Neutrophil (primary cell): ENCODE results near the gene GCNT2.
"Not testable (repeated sequence)": the region's sequence is repeated elsewhere in the genome, so short reads cannot be mapped to it uniquely, and the experiment has no call there.

Experiments
- H3K27ac ChIP-seq: fragments of 200-600 bp; sonication (generic); 2 replicates; pipeline ENCODE4 v1.5.1; 2016; ENCODE audit warnings: mild to moderate bottlenecking, moderate library complexity
- H3K27me3 ChIP-seq: fragments of 200-600 bp; sonication (generic); 2 replicates; pipeline ENCODE4 v1.6.0; 2016; ENCODE audit warnings: mild to moderate bottlenecking
- H3K36me3 ChIP-seq: fragments of 200-600 bp; sonication (generic); 2 replicates; pipeline ENCODE4 v1.5.1; 2017
- H3K4me1 ChIP-seq, 2 experiments: fragments of 200-600 bp in 1 of 2; sonication (generic) in 1 of 2; 1 replicate in 1 of 2; 2 replicates in 1 of 2; pipeline versions ENCODE4 v1.5.1 to v1.6.1; 2013 to 2016; ENCODE audit warnings: low read depth in 1 of 2, low read length in 1 of 2, mild to moderate bottlenecking in 1 of 2, moderate library complexity in 1 of 2; ENCODE audit not compliant: control insufficient read depth in 1 of 2, insufficient read depth in 1 of 2
- H3K4me3 ChIP-seq, 2 experiments: fragments of 200-600 bp in 1 of 2; sonication (generic) in 1 of 2; 1 replicate in 1 of 2; 2 replicates in 1 of 2; pipeline ENCODE4 v1.5.1; 2013 to 2016; ENCODE audit warnings: low read depth in 1 of 2, low read length in 1 of 2, mild to moderate bottlenecking in 1 of 2, moderate library complexity in 1 of 2
- H3K9me3 ChIP-seq: fragments of 200-600 bp; sonication (generic); 2 replicates; pipeline ENCODE4 v1.5.1; 2016
- TF ChIP-seq, protein P1 (sequence below): fragments of 200-600 bp; sonication (generic); IDR thresholded peaks from 2 replicates; pipeline ENCODE4 v1.5.1; 2016; ENCODE audit warnings: antibody characterized with exemption

The GCNT2 gene

DNA sequence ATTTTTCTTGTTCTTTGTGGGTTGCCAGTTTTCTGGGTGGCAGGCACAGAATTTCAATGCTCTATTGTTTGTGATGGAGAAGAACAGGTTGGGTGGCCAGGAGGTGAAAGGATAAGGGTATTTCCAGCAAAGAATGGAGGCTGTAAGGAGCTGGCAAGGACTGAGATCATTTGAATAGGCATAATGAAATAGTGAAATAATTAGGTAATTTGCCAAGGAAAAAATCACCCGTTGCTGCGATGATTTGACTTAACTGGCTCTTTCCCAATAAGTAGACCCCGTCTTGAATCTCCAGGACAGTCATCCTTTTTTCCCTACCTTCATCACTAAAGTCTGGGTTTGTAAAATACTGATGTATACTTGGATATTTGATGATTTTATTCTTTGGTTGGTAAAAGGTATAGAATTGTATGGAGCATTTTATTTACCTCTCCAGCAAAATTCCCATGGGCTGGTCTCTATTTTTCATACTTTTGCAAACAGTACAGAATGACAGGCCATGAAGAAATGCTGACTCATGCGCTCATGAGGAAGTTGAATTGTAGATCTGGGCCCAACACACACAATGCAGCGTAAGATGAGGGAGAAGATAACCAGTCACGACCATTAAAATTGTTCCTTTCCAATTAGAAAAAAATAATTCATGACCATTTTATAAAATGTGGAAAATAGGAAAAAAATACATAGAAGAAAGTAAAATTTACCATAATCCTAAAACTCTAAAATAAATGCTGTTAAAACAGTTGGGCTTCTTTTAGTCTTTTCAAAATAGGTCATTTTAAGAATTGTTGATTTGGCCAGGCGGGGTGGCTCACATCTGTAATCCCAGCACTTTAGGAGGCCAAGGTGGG is 2.4 kb upstream of the GCNT2 start:
- H3K9me3 ChIP-seq, result no peaks in the 10 kb centered on the region
- H3K27me3 ChIP-seq, result peaks cover 3% of the 10 kb centered on the region
- H3K4me3 ChIP-seq, result peak overlapping the region in 1 of 2 experiments; percentile 15
- peaks cover 34 to 36% of the 10 kb centered on the region in 2 experiments for H3K4me1 ChIP-seq
- TF ChIP-seq, protein P1, sequence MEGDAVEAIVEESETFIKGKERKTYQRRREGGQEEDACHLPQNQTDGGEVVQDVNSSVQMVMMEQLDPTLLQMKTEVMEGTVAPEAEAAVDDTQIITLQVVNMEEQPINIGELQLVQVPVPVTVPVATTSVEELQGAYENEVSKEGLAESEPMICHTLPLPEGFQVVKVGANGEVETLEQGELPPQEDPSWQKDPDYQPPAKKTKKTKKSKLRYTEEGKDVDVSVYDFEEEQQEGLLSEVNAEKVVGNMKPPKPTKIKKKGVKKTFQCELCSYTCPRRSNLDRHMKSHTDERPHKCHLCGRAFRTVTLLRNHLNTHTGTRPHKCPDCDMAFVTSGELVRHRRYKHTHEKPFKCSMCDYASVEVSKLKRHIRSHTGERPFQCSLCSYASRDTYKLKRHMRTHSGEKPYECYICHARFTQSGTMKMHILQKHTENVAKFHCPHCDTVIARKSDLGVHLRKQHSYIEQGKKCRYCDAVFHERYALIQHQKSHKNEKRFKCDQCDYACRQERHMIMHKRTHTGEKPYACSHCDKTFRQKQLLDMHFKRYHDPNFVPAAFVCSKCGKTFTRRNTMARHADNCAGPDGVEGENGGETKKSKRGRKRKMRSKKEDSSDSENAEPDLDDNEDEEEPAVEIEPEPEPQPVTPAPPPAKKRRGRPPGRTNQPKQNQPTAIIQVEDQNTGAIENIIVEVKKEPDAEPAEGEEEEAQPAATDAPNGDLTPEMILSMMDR, result no peak
- H3K27ac ChIP-seq, result peak overlapping the region; percentile 81
- no peaks in the 10 kb centered on the region for H3K36me3 ChIP-seq

DNA sequence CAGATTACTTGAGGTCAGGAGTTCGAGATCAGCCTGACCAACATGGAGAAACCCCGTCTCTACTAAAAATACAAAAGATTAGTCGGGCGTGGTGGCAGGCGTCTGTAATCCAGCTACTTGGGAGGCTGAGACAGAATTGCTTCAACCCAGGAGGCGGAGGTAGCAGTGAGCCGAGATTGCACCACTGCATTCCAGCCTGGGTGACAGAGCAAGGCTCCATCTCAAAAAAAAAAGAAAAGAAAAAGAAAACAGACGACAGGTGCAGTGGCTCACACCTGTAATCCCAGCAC is 1.8 kb upstream of the GCNT2 start:
- Histone ChIP-seq H3K27ac (peak overlapping the region; percentile 81), H3K4me1 (peaks cover 34 to 38% of the 10 kb centered on the region in 2 experiments)
- not testable (repeated sequence) for H3K27me3 ChIP-seq, H3K4me3 ChIP-seq, H3K9me3 ChIP-seq, H3K36me3 ChIP-seq

DNA sequence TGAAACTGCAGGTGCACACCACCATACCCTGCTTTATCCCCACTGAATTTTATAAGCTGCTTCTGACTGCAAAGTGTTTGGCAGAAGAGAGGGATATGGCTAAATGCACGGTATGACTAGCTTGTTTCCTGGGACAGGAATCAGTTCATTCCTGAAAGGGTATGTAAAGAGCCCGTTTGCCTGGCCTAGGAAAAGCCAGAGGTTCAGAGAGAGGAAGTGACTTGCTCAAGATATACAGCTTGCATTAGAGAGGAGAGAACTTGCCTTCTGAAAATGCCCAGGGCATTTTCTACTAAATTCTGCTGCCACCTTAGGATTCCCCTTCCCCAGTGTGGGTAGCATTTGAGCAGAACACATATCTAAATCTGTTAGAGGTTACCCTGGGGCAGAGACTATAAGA is 683 bp upstream of the GCNT2 start:
- Histone ChIP-seq H3K36me3 (no peaks in the 10 kb centered on the region), H3K4me3 (no peak overlapping the region), H3K27ac (peak overlapping the region; percentile 67), H3K27me3 (peaks cover 14% of the 10 kb centered on the region), H3K4me1 (peaks cover 34 to 38% of the 10 kb centered on the region in 2 experiments), H3K9me3 (no peaks in the 10 kb centered on the region)
- TF ChIP-seq, protein P1, result no peak

DNA sequence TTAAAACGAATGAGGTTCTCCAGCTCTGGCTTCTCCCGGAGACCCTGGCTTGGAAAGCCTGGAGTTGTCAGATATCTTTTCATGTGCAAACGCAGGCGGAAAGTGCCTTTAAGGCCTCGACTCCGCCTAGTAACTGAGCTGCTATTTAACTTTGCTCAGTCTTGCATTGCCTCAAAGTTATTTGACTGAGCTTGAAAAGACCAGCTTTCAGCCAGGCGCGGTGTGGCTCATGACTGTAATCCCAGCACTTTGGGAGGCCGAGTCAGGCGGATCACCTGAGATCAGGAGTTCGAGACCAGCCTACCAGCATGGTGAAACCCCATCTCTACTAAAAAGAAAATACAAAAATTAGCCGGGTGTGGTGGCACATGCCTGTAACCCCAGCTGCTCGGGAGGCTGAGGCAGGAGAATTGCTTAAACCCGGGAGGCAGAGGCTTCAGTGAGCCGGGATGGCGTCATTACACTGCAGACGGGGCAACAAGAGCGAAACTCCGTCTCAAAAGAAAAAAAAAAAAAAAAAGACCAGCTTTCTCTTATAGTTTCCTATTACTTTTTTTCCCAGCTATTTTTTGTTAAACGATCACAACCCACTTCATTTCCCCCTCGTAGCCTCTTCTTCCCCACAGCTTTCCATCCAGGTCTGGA is 1.9 kb downstream of the GCNT2 start:
- no peak overlapping the region for H3K27ac ChIP-seq
- H3K9me3 ChIP-seq, result no peaks in the 10 kb centered on the region
- no peaks in the 10 kb centered on the region for H3K36me3 ChIP-seq
- no peak overlapping the region for H3K4me3 ChIP-seq
- H3K27me3 ChIP-seq, result peaks cover 14% of the 10 kb centered on the region
- TF ChIP-seq, protein P1, result no peak
- peaks cover 33 to 40% of the 10 kb centered on the region in 2 experiments for H3K4me1 ChIP-seq

DNA sequence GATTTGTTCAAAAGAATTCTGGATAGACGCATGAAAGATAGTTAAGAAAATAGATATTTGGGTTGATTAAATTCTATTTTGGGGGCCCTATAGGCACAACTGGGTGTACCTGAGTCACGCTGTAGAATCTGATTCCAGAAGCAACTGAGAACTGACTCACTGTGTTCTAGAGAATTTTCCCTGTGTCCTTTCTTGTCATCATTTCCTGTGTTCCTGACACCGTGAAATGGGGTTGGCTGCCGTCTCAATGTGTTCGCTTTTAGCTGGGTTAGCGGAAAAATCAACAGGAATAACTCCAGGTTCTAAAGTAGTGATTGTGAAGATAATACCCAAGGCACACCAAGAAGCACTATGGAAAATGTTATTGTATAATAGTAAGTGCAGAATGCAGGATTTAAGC is 5.0 kb downstream of the GCNT2 start:
- peaks cover 30% of the 10 kb centered on the region for H3K27me3 ChIP-seq
- TF ChIP-seq, protein P1, result no peak
- no peak overlapping the region for H3K4me3 ChIP-seq
- no peaks in the 10 kb centered on the region for H3K9me3 ChIP-seq
- peaks cover 21 to 26% of the 10 kb centered on the region in 2 experiments for H3K4me1 ChIP-seq
- no peak overlapping the region for H3K27ac ChIP-seq
- no peaks in the 10 kb centered on the region for H3K36me3 ChIP-seq
